IPS DF 6.9 (cell line): ENCODE results near the gene FAF2.

Experiments used
- DNase-seq: peaks from one replicate; pipeline ENCODE4 v3.0.0-alpha.2; 2013; ENCODE audit warnings: low read depth, low spot score
- H3K27ac ChIP-seq: one replicate; pipeline ENCODE4 v1.5.1; 2013; ENCODE audit warnings: low read length, control low read depth
- H3K27me3 ChIP-seq: 2 replicates; pipeline ENCODE4 v1.6.1; 2013; ENCODE audit warnings: mild to moderate bottlenecking, low read length; ENCODE audit not compliant: control insufficient read depth, insufficient read depth
- H3K36me3 ChIP-seq: 2 replicates; pipeline ENCODE4 v1.6.1; 2013; ENCODE audit warnings: low read length; ENCODE audit not compliant: control insufficient read depth, insufficient read depth
- H3K4me1 ChIP-seq: 2 replicates; pipeline ENCODE4 v1.6.1; 2013; ENCODE audit warnings: low read length; ENCODE audit not compliant: control insufficient read depth, insufficient read depth
- H3K4me3 ChIP-seq: 2 replicates; pipeline ENCODE4 v1.5.1; 2013; ENCODE audit warnings: mild to moderate bottlenecking, low read length
- H3K9me3 ChIP-seq: 2 replicates; pipeline ENCODE4 v1.6.1; 2013; ENCODE audit warnings: low read length, inconsistent platforms; ENCODE audit not compliant: control insufficient read depth, insufficient read depth
- WGBS: extraction: QIAGEN DNeasy Blood & Tissue Kit; methylation state at CpG from one replicate; pipeline ENCODE4 v1.1.7; 2013; ENCODE audit warnings: mixed read lengths, missing lambda C conversion rate; ENCODE audit not compliant: insufficient read length, insufficient coverage; 5-methylcytosine and 5-hydroxymethylcytosine counted together

FAF2 gene

GRCh38 chr5:176530983-176531901, 83.1 kb downstream of the FAF2 start:
- Histone ChIP-seq H3K4me3 (no peak overlapping the region), H3K4me1 (peaks cover 4% of the 10 kb centered on the region), H3K9me3 (no peaks in the 10 kb centered on the region), H3K27ac (no peak overlapping the region), H3K27me3 (no peaks in the 10 kb centered on the region), H3K36me3 (peaks cover 55% of the 10 kb centered on the region)
- no peak for DNase-seq
- WGBS: no CpG with 5 or more reads among the region's 24 CpGs

GRCh38 chr5:176531902-176532493, 83.8 kb downstream of the FAF2 start:
- DNase-seq: no peak
- H3K4me1 ChIP-seq: peaks cover 4% of the 10 kb centered on the region
- no peaks in the 10 kb centered on the region for H3K9me3 ChIP-seq
- H3K36me3 ChIP-seq: peaks cover 55% of the 10 kb centered on the region
- H3K27me3 ChIP-seq: no peaks in the 10 kb centered on the region
- no peak overlapping the region for H3K27ac ChIP-seq
- no CpG with 5 or more reads among the region's 28 CpGs for WGBS
- no peak overlapping the region for H3K4me3 ChIP-seq

GRCh38 chr5:176532795-176533194, 84.6 kb downstream of the FAF2 start:
- H3K27ac ChIP-seq: no peak overlapping the region
- no peak for DNase-seq
- peaks cover 50% of the 10 kb centered on the region for H3K36me3 ChIP-seq
- no CpG with 5 or more reads among the region's 9 CpGs for whole genome bisulfite sequencing
- H3K4me1 ChIP-seq: peaks cover 4% of the 10 kb centered on the region
- no peak overlapping the region for H3K4me3 ChIP-seq
- no peaks in the 10 kb centered on the region for H3K9me3 ChIP-seq
- no peaks in the 10 kb centered on the region for H3K27me3 ChIP-seq

GRCh38 chr5:176533390-176533789, 85.2 kb downstream of the FAF2 start:
- DNase-seq: no peak
- Histone ChIP-seq H3K4me1 (peaks cover 4% of the 10 kb centered on the region), H3K4me3 (no peak overlapping the region), H3K27ac (no peak overlapping the region), H3K27me3 (no peaks in the 10 kb centered on the region), H3K36me3 (peaks cover 44% of the 10 kb centered on the region), H3K9me3 (no peaks in the 10 kb centered on the region)
- WGBS: no CpG with 5 or more reads among the region's 8 CpGs

- Histone ChIP-seq H3K36me3 (peaks cover 37% of the 10 kb centered on the region), H3K9me3 (no peaks in the 10 kb centered on the region), H3K27me3 (no peaks in the 10 kb centered on the region), H3K4me1 (peaks cover 4% of the 10 kb centered on the region), H3K27ac (no peak overlapping the region), H3K4me3 (no peak overlapping the region)
- no CpG with 5 or more reads among the region's 10 CpGs for WGBS
- no peak for DNase-seq
Measured at GRCh38 chr5:176533894-176534611, 85.9 kb downstream of the FAF2 start.

GRCh38 chr5:176534640-176535039, 86.5 kb downstream of the FAF2 start:
- no peaks in the 10 kb centered on the region for H3K27me3 ChIP-seq
- no peak overlapping the region for H3K4me3 ChIP-seq
- peaks cover 32% of the 10 kb centered on the region for H3K36me3 ChIP-seq
- no peak overlapping the region for H3K27ac ChIP-seq
- DNase-seq: no peak
- no CpG with 5 or more reads among the region's 4 CpGs for WGBS
- peaks cover 4% of the 10 kb centered on the region for H3K4me1 ChIP-seq
- H3K9me3 ChIP-seq: no peaks in the 10 kb centered on the region

- DNase-seq: no peak
- Histone ChIP-seq H3K9me3 (no peaks in the 10 kb centered on the region), H3K4me3 (peak overlapping the region; percentile 67; the same call in 1 of the 2 replicates), H3K27ac (no peak overlapping the region), H3K4me1 (peaks cover 4% of the 10 kb centered on the region), H3K36me3 (peaks cover 29% of the 10 kb centered on the region), H3K27me3 (no peaks in the 10 kb centered on the region)
- no CpG with 5 or more reads among the region's 11 CpGs for WGBS
Measured at GRCh38 chr5:176535101-176535663, 87.0 kb downstream of the FAF2 start.

GRCh38 chr5:176535664-176536131, 87.5 kb downstream of the FAF2 start:
- Histone ChIP-seq H3K9me3 (no peaks in the 10 kb centered on the region), H3K27me3 (no peaks in the 10 kb centered on the region), H3K4me3 (peak overlapping the region; percentile 67; the same call in 1 of the 2 replicates), H3K36me3 (peaks cover 24% of the 10 kb centered on the region), H3K27ac (no peak overlapping the region), H3K4me1 (peaks cover 4% of the 10 kb centered on the region)
- DNase-seq: no peak
- no CpG with 5 or more reads among the region's 9 CpGs for WGBS

GRCh38 chr5:176536132-176536901, 88.1 kb downstream of the FAF2 start:
- peaks cover 18% of the 10 kb centered on the region for H3K36me3 ChIP-seq
- H3K4me3 ChIP-seq: peak overlapping the region; percentile 67
- no peaks in the 10 kb centered on the region for H3K27me3 ChIP-seq
- H3K4me1 ChIP-seq: peaks cover 6% of the 10 kb centered on the region
- H3K27ac ChIP-seq: no peak overlapping the region
- WGBS: no CpG with 5 or more reads among the region's 43 CpGs
- DNase-seq: no peak
- H3K9me3 ChIP-seq: no peaks in the 10 kb centered on the region
